ENCODE results near the gene CNDP2. TPM values are rescaled to one million over a fixed set of nuclear protein-coding genes. Genes with fewer than 3 reads are reported as not detected.

Gene CNDP2
- total RNA-seq, 1 donor from 2014 or later, result 213 TPM

DNA sequence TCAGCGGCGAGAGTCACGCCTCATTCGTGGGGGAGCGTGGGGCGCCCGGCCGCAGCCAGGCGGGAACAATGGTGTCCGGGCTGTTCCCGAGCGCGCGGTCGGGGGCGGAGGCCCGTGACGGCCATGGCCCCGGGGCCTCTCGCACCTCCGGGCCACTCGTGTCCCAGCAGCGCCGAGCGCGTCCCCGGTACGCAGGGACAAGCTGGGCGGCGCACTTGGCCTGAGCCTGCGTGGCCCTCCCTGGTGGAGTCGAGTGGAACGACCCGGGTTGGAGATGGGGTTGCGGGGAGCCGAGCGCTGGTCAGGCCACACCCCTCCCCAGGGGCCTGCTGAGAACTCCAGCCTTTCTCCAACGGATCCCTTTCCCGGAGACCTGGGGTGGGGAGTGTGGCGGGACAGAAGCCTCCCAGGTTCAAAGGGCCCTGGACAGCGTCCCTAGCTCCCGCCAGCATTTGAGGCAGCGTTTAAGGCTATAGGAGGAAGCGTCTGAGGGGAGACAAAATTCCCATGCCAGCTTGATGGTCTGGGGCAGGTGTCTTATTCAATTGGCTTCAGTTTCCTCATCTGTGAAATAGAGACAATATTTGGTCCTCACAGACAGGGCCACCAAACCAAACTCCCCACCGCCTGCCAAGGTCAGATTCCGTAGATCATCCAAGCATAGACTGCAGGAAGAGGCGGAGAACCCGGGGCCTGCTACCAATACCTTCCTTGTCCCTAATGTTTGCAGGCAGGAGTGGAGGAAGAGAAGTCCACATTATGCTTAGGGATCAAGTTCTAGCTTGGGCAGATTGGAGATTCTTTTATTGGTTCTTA, 553 bp downstream of the CNDP2 start:
- peak; percentile 25 for TF ChIP-seq CTCF (IDR thresholded peaks at IDR 0.05)
- peak overlapping the region; percentile 98 for H3K27ac ChIP-seq
- H3K27me3 ChIP-seq, result no peaks in the 10 kb centered on the region
- peak; percentile 62 for ATAC-seq
- peak; percentile 87 for DNase-seq
- peak overlapping the region; percentile 96 for H3K4me3 ChIP-seq
- H3K9me3 ChIP-seq, result no peaks in the 10 kb centered on the region
- peaks cover 4% of the 10 kb centered on the region for H3K36me3 ChIP-seq
- intact Hi-C loops (cut with DNase I), result no loop called here
- peaks cover 25% of the 10 kb centered on the region for H3K4me1 ChIP-seq

DNA sequence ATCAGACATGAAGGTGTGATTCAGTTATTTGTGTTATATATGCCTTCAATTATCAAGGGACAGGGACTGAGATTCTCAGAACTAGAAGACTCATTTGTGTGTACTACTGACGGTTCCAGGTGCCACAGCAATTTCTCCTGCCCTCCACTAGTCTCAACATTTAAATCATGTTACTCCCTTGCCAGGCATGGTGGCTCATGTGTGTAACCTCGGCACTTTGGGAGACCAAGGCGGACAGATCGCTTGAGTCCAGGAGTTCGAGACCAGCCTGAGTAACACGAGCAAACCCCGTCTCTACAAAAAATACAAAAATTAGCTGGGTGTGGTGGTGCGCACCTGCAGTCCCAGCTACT, 1.1 kb downstream of the CNDP2 start:
- ATAC-seq, result no peak

GRCh38 chr18:74497778-74498177, 1.6 kb downstream of the CNDP2 start:
- peaks cover 30% of the 10 kb centered on the region for H3K4me1 ChIP-seq
- intact Hi-C loops (cut with DNase I), result no loop called here

More for the DNA sequence above, 1.1 kb downstream of the CNDP2 start:
- Histone ChIP-seq H3K36me3 (peaks cover 9% of the 10 kb centered on the region), H3K4me3 (peak overlapping the region; percentile 96), H3K9me3 (no peaks in the 10 kb centered on the region), H3K27ac (peak overlapping the region; percentile 98), H3K4me1 (peaks cover 26% of the 10 kb centered on the region), H3K27me3 (no peaks in the 10 kb centered on the region)
- TF ChIP-seq CTCF (IDR thresholded peaks at IDR 0.05), result no peak
- intact Hi-C loops (cut with DNase I), result no loop called here
- no peak for DNase-seq

GRCh38 chr18:74498712-74499627, 2.8 kb downstream of the CNDP2 start:
- ATAC-seq (peak; percentile 28), DNase-seq (peak; percentile 90)
- H3K4me1 ChIP-seq, result peaks cover 30% of the 10 kb centered on the region
- intact Hi-C loops (cut with DNase I), result no loop called here
- H3K4me3 ChIP-seq, result peak overlapping the region; percentile 34
- no peaks in the 10 kb centered on the region for H3K27me3 ChIP-seq
- TF ChIP-seq CTCF (IDR thresholded peaks at IDR 0.05), result no peak
- peak overlapping the region; percentile 87 for H3K27ac ChIP-seq
- H3K36me3 ChIP-seq, result peaks cover 24% of the 10 kb centered on the region
- no peaks in the 10 kb centered on the region for H3K9me3 ChIP-seq

More at GRCh38 chr18:74497778-74498177, 1.6 kb downstream of the CNDP2 start:
- Histone ChIP-seq H3K4me3 (no peak overlapping the region), H3K27ac (peak overlapping the region; percentile 98), H3K36me3 (peaks cover 14% of the 10 kb centered on the region), H3K9me3 (no peaks in the 10 kb centered on the region), H3K27me3 (no peaks in the 10 kb centered on the region)
- no peak for DNase-seq
- TF ChIP-seq CTCF (IDR thresholded peaks at IDR 0.05), result no peak
- ATAC-seq, result no peak

GRCh38 chr18:74499633-74500032, 3.5 kb downstream of the CNDP2 start:
- DNase-seq, result peak; percentile 76
- intact Hi-C loops (cut with DNase I), result no loop called here

More at GRCh38 chr18:74499633-74500032, 3.5 kb downstream of the CNDP2 start:
- Histone ChIP-seq H3K4me3 (peak overlapping the region; percentile 34), H3K36me3 (peaks cover 30% of the 10 kb centered on the region), H3K27me3 (no peaks in the 10 kb centered on the region), H3K4me1 (peaks cover 30% of the 10 kb centered on the region), H3K9me3 (no peaks in the 10 kb centered on the region), H3K27ac (peak overlapping the region; percentile 87)
- peak; percentile 4 for ATAC-seq
- no peak for TF ChIP-seq CTCF (IDR thresholded peaks at IDR 0.05)
